Endothelial cell of umbilical vein (primary cell): ENCODE results near the gene PPP1R3D. TPM values are rescaled to one million over a fixed set of nuclear protein-coding genes. Genes with fewer than 3 reads are reported as not detected.

ENCODE experiments used
- BruUV-seq: library from RNA; stranded (reverse); fragments of 400-500 nt; replicated peaks from 2 replicates; lab custom pipeline; 2021; lab: Mats Ljungman, UMichigan
- CTCF ChIA-PET: fragments of 300-600, 350-600 bp; sonication (Branson Sonifier 250); formaldehyde crosslinking; loops from one replicate; lab custom pipeline; 2021; ENCODE audit warnings: antibody characterized with exemption, inconsistent platforms; lab: Charles Lee
- POLR2A ChIA-PET: fragments of 300-600, 350-600 bp; sonication (Branson Sonifier 250); formaldehyde crosslinking; loops from one replicate; lab custom pipeline; 2021; ENCODE audit warnings: antibody characterized with exemption, inconsistent platforms; lab: Charles Lee
- DNase-seq: peaks from one replicate; pipeline ENCODE4 v3.0.0-alpha.2; 2011; ENCODE audit warnings: low read depth, low spot score
- FAIRE-seq: peaks from 2 replicates; lab custom pipeline; 2011; peaks lifted over from hg19 to GRCh38; lab: Jason Lieb, UNC
- H2AFZ ChIP-seq: 2 replicates; pipeline ENCODE4 v1.6.0; 2012; ENCODE audit warnings: low read depth, low read length, control low read depth, inconsistent platforms
- H3K27ac ChIP-seq: 2 replicates; pipeline ENCODE4 v1.5.1; 2011; ENCODE audit warnings: low read depth, mild to moderate bottlenecking, control low read depth, low read length, moderate library complexity; ENCODE audit not compliant: insufficient read depth
- H3K27me3 ChIP-seq, 2 experiments: 2 replicates each; pipeline versions ENCODE4 v1.6.0 to v1.6.1; 2011; ENCODE audit warnings: low read length in 2 of 2, mixed read lengths in 1 of 2; ENCODE audit not compliant: control insufficient read depth in 2 of 2, insufficient read depth in 2 of 2
- H3K36me3 ChIP-seq, 2 experiments: 2 replicates in 1 of 2; 3 replicates in 1 of 2; pipeline ENCODE4 v1.5.1; 2011; ENCODE audit warnings: low read length in 2 of 2, mild to moderate bottlenecking in 1 of 2, moderate library complexity in 1 of 2; ENCODE audit not compliant: control insufficient read depth in 2 of 2, insufficient read depth in 2 of 2; ENCODE audit errors: extremely low read depth in 1 of 2
- H3K4me1 ChIP-seq: 3 replicates; pipeline ENCODE4 v1.5.1; 2011; ENCODE audit warnings: mild to moderate bottlenecking, low read length; ENCODE audit not compliant: control insufficient read depth, insufficient read depth; ENCODE audit errors: extremely low read depth
- H3K4me2 ChIP-seq: 2 replicates; pipeline ENCODE4 v1.6.1; 2011; ENCODE audit warnings: low read length, control low read depth, mixed read lengths; ENCODE audit not compliant: insufficient read depth
- H3K4me3 ChIP-seq, 3 experiments: fragments of 200-600 bp in 1 of 3; sonication (generic), shearing (Covaris generic) in 1 of 3; replicated peaks in 1 of 3; 2 replicates each; pipeline ENCODE4 v1.5.1; 2011 to 2016; ENCODE audit warnings: control low read depth in 3 of 3, low read length in 3 of 3, mild to moderate bottlenecking in 2 of 3, inconsistent platforms in 1 of 3, low read depth in 1 of 3, moderate library complexity in 1 of 3; ENCODE audit not compliant: insufficient read depth in 1 of 3
- H3K79me2 ChIP-seq: 2 replicates; pipeline ENCODE4 v1.6.0; 2012; ENCODE audit warnings: low read length, inconsistent platforms; ENCODE audit not compliant: control insufficient read depth, insufficient read depth
- H3K9ac ChIP-seq: replicated peaks from 2 replicates; pipeline ENCODE3; 2011; ENCODE audit warnings: low read length, control low read depth; ENCODE audit not compliant: insufficient read depth; ENCODE audit errors: extremely low read depth
- H3K9me1 ChIP-seq: replicated peaks from 3 replicates; pipeline ENCODE4 v1.6.0; 2011; ENCODE audit warnings: mild to moderate bottlenecking, low read length; ENCODE audit not compliant: control insufficient read depth, insufficient read depth; ENCODE audit errors: extremely low read depth
- H3K9me3 ChIP-seq: replicated peaks from 2 replicates; pipeline ENCODE4 v1.5.1; 2012; ENCODE audit warnings: low read length, inconsistent platforms; ENCODE audit not compliant: control insufficient read depth, insufficient read depth
- H4K20me1 ChIP-seq: replicated peaks from 2 replicates; pipeline ENCODE3; 2011; ENCODE audit warnings: mild to moderate bottlenecking, low read length; ENCODE audit not compliant: control insufficient read depth, insufficient read depth; ENCODE audit errors: extremely low read depth
- CTCF ChIP-seq, 2 donors: IDR thresholded peaks; 1 replicate in 1 of 2; 2 replicates in 1 of 2; pipeline ENCODE4 v1.5.1; 2011; ENCODE audit warnings: low read length in 2 of 2, mild to moderate bottlenecking in 2 of 2, moderate library complexity in 2 of 2, control low read depth in 1 of 2, inconsistent platforms in 1 of 2, low read depth in 1 of 2; ENCODE audit not compliant: insufficient read depth in 1 of 2; ENCODE audit errors: extremely low read depth in 1 of 2
- EZH2 ChIP-seq: IDR thresholded peaks from 2 replicates; pipeline ENCODE4 v1.6.1; 2012; ENCODE audit warnings: borderline replicate concordance, low read depth, mild to moderate bottlenecking, moderate library complexity, low read length, inconsistent platforms; ENCODE audit not compliant: severe bottlenecking
- FOS ChIP-seq: IDR thresholded peaks from 2 replicates; pipeline ENCODE4 v1.6.1; 2011; ENCODE audit warnings: mild to moderate bottlenecking, low read length, moderate library complexity, borderline replicate concordance; ENCODE audit not compliant: insufficient read depth
- GATA2 ChIP-seq: IDR thresholded peaks from 2 replicates; pipeline ENCODE4 v1.7.0; 2011; ENCODE audit warnings: low read depth, mild to moderate bottlenecking, moderate library complexity, mixed read lengths, low read length; ENCODE audit not compliant: insufficient read length, insufficient read depth
- JUN ChIP-seq: IDR thresholded peaks from 2 replicates; pipeline ENCODE4 v1.6.1; 2011; ENCODE audit warnings: borderline replicate concordance, low read depth; ENCODE audit not compliant: insufficient read length, insufficient read depth
- MAX ChIP-seq: IDR thresholded peaks from 2 replicates; pipeline ENCODE4 v1.6.1; 2011; ENCODE audit not compliant: insufficient read depth, insufficient read length
- MYC ChIP-seq: IDR thresholded peaks from one replicate; pipeline ENCODE4 v1.6.1; 2011; ENCODE audit warnings: mild to moderate bottlenecking, low read depth, low read length
- POLR2A ChIP-seq: IDR thresholded peaks from 2 replicates; pipeline ENCODE4 v1.6.1; 2012; ENCODE audit warnings: low read depth, mild to moderate bottlenecking, control low read depth, low read length
- POLR2AphosphoS5 ChIP-seq: IDR thresholded peaks from 2 replicates; pipeline ENCODE4 v1.6.1; 2012; ENCODE audit warnings: low read depth, mild to moderate bottlenecking, control low read depth, low read length, moderate library complexity; ENCODE audit not compliant: insufficient read depth
- dilution Hi-C: fragments of 300-500 bp; cut with MboI; formaldehyde crosslinking; loops from one replicate; pipeline ENCODE4 v1.15.0; 2019; ENCODE audit warnings: low sequenced_read_pairs; ENCODE audit not compliant: extremely low pct_ligation_motif_present
- intact Hi-C: fragments of 100-400 bp; cut with micrococcal nuclease; formaldehyde crosslinking; loops from one replicate; pipeline ENCODE4 v1.10.0; 2022
- polyA plus RNA-seq, 4 experiments: library from polyadenylated mRNA; depleted of rRNA in 3 of 4; stranded (reverse) in 3 of 4; unstranded in 1 of 4; fragments of >200 nt; gene quantifications; 2 replicates each; pipeline versions ENCODE4 v1.2.1 to v1.2.3, GENCODE V29; 2011 to 2012; ENCODE audit warnings: missing spikeins in 1 of 4
- total RNA-seq: library from RNA; stranded (reverse); gene quantifications from 2 replicates; pipeline ENCODE4 v1.2.3, GENCODE V29; 2021

Gene PPP1R3D
- total and polyA plus RNA-seq, 2 donors (not counting 3 experiments of a cell fraction or from before 2014, with no cell fraction given), result 1.7 to 5.2 TPM

- BruUV-seq, result TSS peak; percentile 39
- H3K79me2 ChIP-seq, result peaks cover 6% of the 10 kb centered on the region
- POLR2A ChIA-PET, result no interaction called here
- no peaks in the 10 kb centered on the region for H4K20me1 ChIP-seq
- peak overlapping the region; percentile 84 for H3K4me2 ChIP-seq
- H3K36me3 ChIP-seq, result peaks cover 5 to 8% of the 10 kb centered on the region in 2 experiments
- no peaks in the 10 kb centered on the region for H3K27me3 ChIP-seq
- DNase-seq (no peak), FAIRE-seq (no peak)
- peak overlapping the region; percentile 98 for H2AFZ ChIP-seq
- peaks cover 13% of the 10 kb centered on the region for H3K4me1 ChIP-seq
- H3K9ac ChIP-seq, result peak overlapping the region; percentile 91
- peak overlapping the region; percentile 60 to 87 (median 85) for H3K4me3 ChIP-seq
- intact Hi-C loops, result loop anchor here (10.0 kb wide), 1 partner anchor 926 kb away; the partner anchor contains the start of gene TUBB1
- dilution Hi-C loops, result no loop called here
- H3K27ac ChIP-seq, result peak overlapping the region; percentile 90
- CTCF ChIA-PET, result interaction anchor here (1.0 to 2.0 kb wide), 3 partner anchors 11 to 15 kb away, joined by 3 to 7 read pairs (median 4); no protein-coding TSS in a partner anchor
- TF ChIP-seq GATA2 (no peak), FOS (no peak), MAX (no peak), JUN (no peak), POLR2A (no peak), EZH2 (no peak), MYC (no peak), POLR2AphosphoS5 (no peak), CTCF (IDR thresholded peaks at IDR 0.05; ENCODE audit: extremely low read depth in 1 of 2, insufficient read depth in 1 of 2, low read depth in 1 of 2, low read length in 2 of 2) (no peak)
- no peaks in the 10 kb centered on the region for H3K9me1 ChIP-seq
- no peaks in the 10 kb centered on the region for H3K9me3 ChIP-seq
Observed at GRCh38 chr20:59940956-59941294, 820 bp upstream of the PPP1R3D start.
